D721Med (cell line): ENCODE results near the gene ERC1.
"Not testable (repeated sequence)": the region's sequence is repeated elsewhere in the genome, so short reads cannot be mapped to it uniquely, and the experiment has no call there.

ENCODE experiments used
- DNase-seq: peaks from one replicate; pipeline ENCODE4 v3.0.0; 2011; ENCODE audit warnings: low spot score; ENCODE audit not compliant: insufficient read length
- FAIRE-seq: peaks from 2 replicates; lab custom pipeline; 2011; peaks lifted over from hg19 to GRCh38; lab: Jason Lieb, UNC
- CTCF ChIP-seq: IDR thresholded peaks from 2 replicates; pipeline ENCODE4 v1.5.1; 2012; ENCODE audit warnings: mild to moderate bottlenecking, control low read depth; ENCODE audit not compliant: insufficient read depth; ENCODE audit errors: missing control alignments

Gene ERC1

GRCh38 chr12:1226951-1227350 is 235.9 kb downstream of the ERC1 start:
- no peak for TF ChIP-seq CTCF
- FAIRE-seq (no peak), DNase-seq (no peak)

GRCh38 chr12:1234073-1234472 is 243.1 kb downstream of the ERC1 start:
- FAIRE-seq (no peak), DNase-seq (no peak)
- no peak for TF ChIP-seq CTCF

- no peak for DNase-seq
- no peak for TF ChIP-seq CTCF
- no peak for FAIRE-seq
These were observed 255.6 kb downstream of the ERC1 start for GRCh38 chr12:1246637-1247036.

- no peak for TF ChIP-seq CTCF
- no peak for FAIRE-seq
- no peak for DNase-seq
These were observed 259.6 kb downstream of the ERC1 start for GRCh38 chr12:1250641-1251040.

GRCh38 chr12:1252758-1253157 is 261.7 kb downstream of the ERC1 start:
- no peak for TF ChIP-seq CTCF
- FAIRE-seq: no peak

GRCh38 chr12:1255125-1255524 is 264.1 kb downstream of the ERC1 start:
- FAIRE-seq, DNase-seq: not testable (repeated sequence)

More at GRCh38 chr12:1252758-1253157, 261.7 kb downstream of the ERC1 start:
- DNase-seq: no peak

- FAIRE-seq, DNase-seq: not testable (repeated sequence)
These were observed 264.8 kb downstream of the ERC1 start for GRCh38 chr12:1255854-1256253.

GRCh38 chr12:1256285-1256684 is 265.3 kb downstream of the ERC1 start:
- FAIRE-seq (no peak), DNase-seq (no peak)
- no peak for TF ChIP-seq CTCF

GRCh38 chr12:1256991-1257390 is 266.0 kb downstream of the ERC1 start:
- no peak for DNase-seq
- TF ChIP-seq CTCF: no peak
- no peak for FAIRE-seq
